GM10847 (cell line): ENCODE results near the gene PRKD1.

Source experiments
- POLR2A ChIP-seq: IDR thresholded peaks from 2 replicates; pipeline ENCODE4 v1.6.1; 2011; ENCODE audit not compliant: insufficient read length; ENCODE audit errors: extremely low read depth

The PRKD1 gene

GRCh38 chr14:29908652-29909577 lies 18.7 kb downstream of the PRKD1 start:
- TF ChIP-seq POLR2A: no peak

- TF ChIP-seq POLR2A: no peak
Observed at GRCh38 chr14:29906256-29906870, 21.3 kb downstream of the PRKD1 start.

- no peak for TF ChIP-seq POLR2A
Observed at GRCh38 chr14:29905543-29905942, 22.1 kb downstream of the PRKD1 start.

GRCh38 chr14:29900609-29901350 lies 26.9 kb downstream of the PRKD1 start:
- TF ChIP-seq POLR2A: no peak

DNA sequence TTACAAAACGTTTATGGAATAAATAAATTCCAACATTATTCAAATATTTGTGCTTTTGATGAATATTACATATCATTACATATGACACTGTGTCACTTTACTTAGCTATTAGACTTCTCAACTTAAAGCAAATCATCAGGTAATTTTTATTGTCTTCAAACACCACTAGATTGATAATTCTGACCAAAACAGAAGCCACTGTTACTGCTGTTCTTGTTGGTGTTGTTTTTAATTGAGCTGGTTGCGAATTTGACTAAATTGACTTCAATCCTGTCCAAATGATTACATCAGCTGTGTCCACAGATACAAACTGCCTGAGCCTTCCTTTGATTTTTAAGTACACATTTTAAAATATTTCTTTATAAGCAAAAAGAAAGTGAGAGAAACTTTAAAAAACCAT lies 29.2 kb downstream of the PRKD1 start:
- no peak for TF ChIP-seq POLR2A

DNA sequence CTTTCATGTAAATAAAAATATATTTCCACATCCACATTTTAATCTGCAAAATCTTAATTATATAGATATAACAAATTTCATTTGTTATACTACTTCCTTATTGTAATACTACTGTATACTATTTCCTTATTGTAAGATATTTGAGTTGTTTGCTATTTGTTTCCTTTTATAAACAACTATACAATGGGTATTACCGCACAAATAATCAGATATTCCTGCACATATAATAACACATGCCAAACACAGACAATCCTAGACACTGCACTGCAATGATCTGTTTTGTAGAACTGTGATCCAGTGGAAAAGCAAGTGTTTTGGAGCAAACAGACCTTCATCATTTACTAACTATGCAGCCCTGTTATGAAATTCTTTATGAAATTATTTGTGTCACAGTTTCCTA lies 30.5 kb downstream of the PRKD1 start:
- no peak for TF ChIP-seq POLR2A

DNA sequence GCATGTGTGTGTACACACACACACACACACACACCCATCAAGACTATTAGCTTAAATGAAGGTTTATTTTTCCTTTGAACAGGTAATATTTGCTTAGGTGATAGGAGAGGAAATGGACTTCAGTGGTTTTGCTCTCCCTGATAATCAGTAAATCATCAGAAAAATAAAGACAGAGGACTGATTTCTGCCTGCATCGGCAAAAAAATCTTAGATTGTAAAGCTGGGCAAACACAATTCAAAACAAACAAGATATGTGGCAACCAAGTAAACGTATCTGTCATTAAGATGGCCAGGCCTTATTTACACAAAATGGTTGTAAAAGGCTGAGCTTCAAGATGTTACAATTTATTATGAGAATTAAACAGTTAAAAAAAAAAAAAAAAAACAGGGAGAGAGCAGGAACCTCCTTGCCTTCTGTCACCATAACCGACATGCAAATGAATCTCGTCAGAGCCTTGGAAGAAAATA lies 31.3 kb downstream of the PRKD1 start:
- TF ChIP-seq POLR2A: no peak

GRCh38 chr14:29895591-29896083 lies 32.0 kb downstream of the PRKD1 start:
- no peak for TF ChIP-seq POLR2A

- TF ChIP-seq POLR2A: no peak
Observed at GRCh38 chr14:29893989-29894388, 33.7 kb downstream of the PRKD1 start.

- no peak for TF ChIP-seq POLR2A
Observed at GRCh38 chr14:29892327-29892726, 35.3 kb downstream of the PRKD1 start.

DNA sequence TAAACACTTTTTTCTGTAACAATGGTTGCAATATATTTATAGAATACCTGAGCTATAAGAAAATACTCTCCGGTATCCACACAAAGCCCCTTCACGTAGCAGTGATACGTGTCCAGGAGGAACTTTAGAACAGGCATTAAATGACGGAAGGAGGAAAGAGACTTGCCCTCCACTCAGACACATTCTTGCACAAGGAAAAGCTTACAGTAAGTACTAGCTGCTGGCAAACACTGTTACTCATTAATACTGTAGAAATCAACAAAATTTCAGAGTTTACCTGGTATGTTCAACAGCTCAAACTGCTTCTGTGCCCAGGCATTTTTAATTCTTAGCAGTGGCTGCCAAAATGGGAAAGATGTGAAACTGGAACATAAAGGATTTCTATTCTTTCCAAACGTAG lies 41.7 kb downstream of the PRKD1 start:
- no peak for TF ChIP-seq POLR2A

- TF ChIP-seq POLR2A: no peak
Observed at GRCh38 chr14:29868000-29868399, 59.6 kb downstream of the PRKD1 start.

DNA sequence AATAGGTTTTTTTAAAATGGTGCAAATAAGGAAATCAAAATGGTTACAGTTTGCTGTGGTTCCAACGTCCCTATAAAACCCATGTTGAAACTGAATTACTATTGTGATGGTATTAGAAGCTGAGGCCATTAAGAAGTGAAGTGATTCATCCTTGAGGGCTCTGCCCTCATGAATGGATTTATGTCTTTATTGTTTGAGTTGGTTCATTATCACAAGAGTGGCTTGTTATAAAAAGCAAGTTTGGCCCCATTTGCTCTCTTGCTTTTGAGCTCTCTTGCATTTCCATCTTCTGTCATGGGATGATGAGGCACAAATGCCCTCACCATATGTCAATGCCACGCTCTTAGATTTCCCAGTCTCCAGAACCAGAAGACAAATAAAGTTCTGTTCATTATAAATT lies 62.3 kb downstream of the PRKD1 start:
- TF ChIP-seq POLR2A: no peak

DNA sequence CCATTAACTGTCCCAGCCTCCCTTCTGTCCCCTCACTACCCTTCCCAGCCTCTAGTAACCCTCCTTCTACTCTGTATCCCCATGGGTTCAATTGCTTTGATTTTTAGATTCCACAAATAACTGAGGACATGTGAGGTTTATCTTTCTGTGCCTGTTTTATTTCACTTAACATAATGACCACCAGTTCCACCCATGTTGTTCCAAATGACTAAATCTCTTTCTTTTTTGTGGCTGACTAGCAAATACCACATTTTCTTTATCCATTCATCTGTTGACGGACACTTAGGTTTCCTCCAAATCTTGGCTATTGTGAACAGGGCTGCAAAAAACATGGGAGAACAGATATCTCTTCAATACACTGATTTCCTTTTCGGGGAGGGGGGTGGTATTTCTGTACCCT lies 65.7 kb downstream of the PRKD1 start:
- no peak for TF ChIP-seq POLR2A

GRCh38 chr14:29858299-29858698 lies 69.3 kb downstream of the PRKD1 start:
- no peak for TF ChIP-seq POLR2A
